K562 (cell line): ENCODE data around the gene CDC45. TPM values are rescaled to one million over a fixed set of nuclear protein-coding genes. Genes with fewer than 3 reads are reported as not detected.

Experiments
- ETV1 ChIP-seq: fragments of 450-650 bp; conservative IDR thresholded peaks from 2 replicates; pipeline ENCODE4 v1.6.1; 2016; ENCODE audit warnings: missing genetic modification characterization, control low read depth, low read depth, missing compliant biosample characterization
- NBN ChIP-seq: fragments of 450-650 bp; IDR thresholded peaks from 2 replicates; pipeline ENCODE4 v1.6.1; 2016; ENCODE audit warnings: low read depth, mild to moderate bottlenecking
- PURB ChIP-seq: sonication (generic); formaldehyde crosslinking; IDR thresholded peaks from 2 replicates; pipeline ENCODE4 v1.9.0; 2021; ENCODE audit warnings: low read depth, mild to moderate bottlenecking, missing genetic modification reagents
- RBBP5 ChIP-seq: fragments of 200-600 bp; sonication (generic); IDR thresholded peaks from 2 replicates; pipeline ENCODE4 v1.6.1; 2012; ENCODE audit warnings: borderline replicate concordance, mild to moderate bottlenecking, low read length, control low read depth, inconsistent platforms; ENCODE audit not compliant: insufficient read depth, poor library complexity, severe bottlenecking
- U2AF1 ChIP-seq: fragments of 200-400 bp; formaldehyde crosslinking; optimal IDR thresholded peaks from 2 replicates; pipeline ENCODE3; 2017; ENCODE audit warnings: mild to moderate bottlenecking, low read depth, low read length, moderate library complexity
- polyA plus RNA-seq, 8 experiments: library from polyadenylated mRNA; depleted of rRNA in 4 of 8; stranded (reverse) in 5 of 8; unstranded in 3 of 8; fragments of >200 nt; fragmentation: Nextera tagmentation in 2 of 8; fragmentation: Illumina TruSeq in 1 of 8; extraction: Ambion mirVana in 2 of 8; extraction: Trizol in 1 of 8; gene quantifications; 2 replicates each; pipeline versions ENCODE4 v1.2.1 to v1.2.3, GENCODE V29; 2011 to 2014; ENCODE audit warnings: inconsistent platforms in 1 of 8, missing spikeins in 1 of 8
- total RNA-seq, 7 experiments: library from RNA; depleted of rRNA in 6 of 7; stranded (reverse); fragments of >200 nt in 6 of 7; fragmentation: Illumina TruSeq in 2 of 7; extraction: Trizol in 2 of 7; gene quantifications; 2 replicates each; pipeline versions ENCODE4 v1.2.1 to v1.2.3, GENCODE V29; 2011 to 2021; ENCODE audit warnings: low replicate concordance in 1 of 7
- TF ChIP-seq, protein P1 (sequence below): sonication (generic); formaldehyde crosslinking; IDR thresholded peaks from 2 replicates; pipeline ENCODE4 v1.8.0; 2022; ENCODE audit warnings: mild to moderate bottlenecking, missing genetic modification reagents, borderline replicate concordance
- TF ChIP-seq, protein P2 (sequence below): fragments of 450-650 bp; IDR thresholded peaks from 2 replicates; pipeline ENCODE4 v1.6.1; 2016; ENCODE audit warnings: mild to moderate bottlenecking, moderate library complexity
- TF ChIP-seq, protein P3 (sequence below): fragments of 250-450 bp; sonication (Bioruptor Pico); IDR thresholded peaks from 2 replicates; pipeline ENCODE4 v1.8.0; 2022; ENCODE audit warnings: inconsistent platforms, mild to moderate bottlenecking, moderate library complexity, borderline replicate concordance
- TF ChIP-seq, protein P4 (sequence below): sonication (generic); formaldehyde crosslinking; IDR thresholded peaks from 2 replicates; pipeline ENCODE4 v1.8.1; 2023; ENCODE audit warnings: mild to moderate bottlenecking, missing genetic modification reagents

Gene CDC45
- total and polyA plus RNA-seq, 9 of the 15 experiments (the other 6 are each of a cell fraction or from before 2014, with no cell fraction given), result 251 to 580 (median 410) TPM

DNA sequence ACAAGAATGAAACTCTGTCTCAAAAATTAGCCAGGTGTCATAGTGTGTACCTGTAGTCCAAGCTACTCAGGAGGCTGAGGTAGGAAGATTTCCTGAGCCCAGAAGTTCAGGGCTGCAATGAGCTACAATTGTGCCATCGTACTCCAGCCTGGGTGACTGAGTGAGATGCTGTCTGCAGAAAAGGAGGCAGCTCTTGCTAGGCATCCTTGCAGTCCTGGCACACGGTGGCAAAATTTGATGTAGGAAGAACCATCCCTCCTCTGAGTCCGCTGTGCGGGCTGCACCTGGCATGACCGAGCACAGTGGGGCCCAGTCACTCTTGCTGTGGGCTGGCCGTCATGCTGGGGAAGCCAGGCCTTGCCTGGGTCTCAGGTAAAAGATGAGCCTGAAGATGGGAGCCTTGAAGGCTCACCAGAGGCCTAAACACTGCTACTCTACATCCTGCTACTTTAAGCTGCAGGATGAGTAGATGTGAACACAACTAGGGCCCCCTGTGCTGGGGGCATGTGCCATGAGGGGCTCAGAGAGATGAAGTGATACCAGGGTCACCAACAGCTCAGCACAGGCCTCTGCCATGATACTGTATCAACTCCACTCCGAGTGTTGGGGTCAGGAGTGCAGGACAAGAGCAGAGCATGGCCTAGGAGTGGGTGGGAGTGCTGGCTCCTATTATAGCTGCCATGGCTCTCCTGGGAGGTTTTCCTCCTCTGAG lies 18.6 kb downstream of the CDC45 start (continued):
- TF ChIP-seq, protein P1, sequence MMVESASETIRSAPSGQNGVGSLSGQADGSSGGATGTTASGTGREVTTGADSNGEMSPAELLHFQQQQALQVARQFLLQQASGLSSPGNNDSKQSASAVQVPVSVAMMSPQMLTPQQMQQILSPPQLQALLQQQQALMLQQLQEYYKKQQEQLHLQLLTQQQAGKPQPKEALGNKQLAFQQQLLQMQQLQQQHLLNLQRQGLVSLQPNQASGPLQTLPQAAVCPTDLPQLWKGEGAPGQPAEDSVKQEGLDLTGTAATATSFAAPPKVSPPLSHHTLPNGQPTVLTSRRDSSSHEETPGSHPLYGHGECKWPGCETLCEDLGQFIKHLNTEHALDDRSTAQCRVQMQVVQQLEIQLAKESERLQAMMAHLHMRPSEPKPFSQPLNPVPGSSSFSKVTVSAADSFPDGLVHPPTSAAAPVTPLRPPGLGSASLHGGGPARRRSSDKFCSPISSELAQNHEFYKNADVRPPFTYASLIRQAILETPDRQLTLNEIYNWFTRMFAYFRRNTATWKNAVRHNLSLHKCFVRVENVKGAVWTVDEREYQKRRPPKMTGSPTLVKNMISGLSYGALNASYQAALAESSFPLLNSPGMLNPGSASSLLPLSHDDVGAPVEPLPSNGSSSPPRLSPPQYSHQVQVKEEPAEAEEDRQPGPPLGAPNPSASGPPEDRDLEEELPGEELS (CRISPR knock-in tag), result no peak
- TF ChIP-seq, protein P2, sequence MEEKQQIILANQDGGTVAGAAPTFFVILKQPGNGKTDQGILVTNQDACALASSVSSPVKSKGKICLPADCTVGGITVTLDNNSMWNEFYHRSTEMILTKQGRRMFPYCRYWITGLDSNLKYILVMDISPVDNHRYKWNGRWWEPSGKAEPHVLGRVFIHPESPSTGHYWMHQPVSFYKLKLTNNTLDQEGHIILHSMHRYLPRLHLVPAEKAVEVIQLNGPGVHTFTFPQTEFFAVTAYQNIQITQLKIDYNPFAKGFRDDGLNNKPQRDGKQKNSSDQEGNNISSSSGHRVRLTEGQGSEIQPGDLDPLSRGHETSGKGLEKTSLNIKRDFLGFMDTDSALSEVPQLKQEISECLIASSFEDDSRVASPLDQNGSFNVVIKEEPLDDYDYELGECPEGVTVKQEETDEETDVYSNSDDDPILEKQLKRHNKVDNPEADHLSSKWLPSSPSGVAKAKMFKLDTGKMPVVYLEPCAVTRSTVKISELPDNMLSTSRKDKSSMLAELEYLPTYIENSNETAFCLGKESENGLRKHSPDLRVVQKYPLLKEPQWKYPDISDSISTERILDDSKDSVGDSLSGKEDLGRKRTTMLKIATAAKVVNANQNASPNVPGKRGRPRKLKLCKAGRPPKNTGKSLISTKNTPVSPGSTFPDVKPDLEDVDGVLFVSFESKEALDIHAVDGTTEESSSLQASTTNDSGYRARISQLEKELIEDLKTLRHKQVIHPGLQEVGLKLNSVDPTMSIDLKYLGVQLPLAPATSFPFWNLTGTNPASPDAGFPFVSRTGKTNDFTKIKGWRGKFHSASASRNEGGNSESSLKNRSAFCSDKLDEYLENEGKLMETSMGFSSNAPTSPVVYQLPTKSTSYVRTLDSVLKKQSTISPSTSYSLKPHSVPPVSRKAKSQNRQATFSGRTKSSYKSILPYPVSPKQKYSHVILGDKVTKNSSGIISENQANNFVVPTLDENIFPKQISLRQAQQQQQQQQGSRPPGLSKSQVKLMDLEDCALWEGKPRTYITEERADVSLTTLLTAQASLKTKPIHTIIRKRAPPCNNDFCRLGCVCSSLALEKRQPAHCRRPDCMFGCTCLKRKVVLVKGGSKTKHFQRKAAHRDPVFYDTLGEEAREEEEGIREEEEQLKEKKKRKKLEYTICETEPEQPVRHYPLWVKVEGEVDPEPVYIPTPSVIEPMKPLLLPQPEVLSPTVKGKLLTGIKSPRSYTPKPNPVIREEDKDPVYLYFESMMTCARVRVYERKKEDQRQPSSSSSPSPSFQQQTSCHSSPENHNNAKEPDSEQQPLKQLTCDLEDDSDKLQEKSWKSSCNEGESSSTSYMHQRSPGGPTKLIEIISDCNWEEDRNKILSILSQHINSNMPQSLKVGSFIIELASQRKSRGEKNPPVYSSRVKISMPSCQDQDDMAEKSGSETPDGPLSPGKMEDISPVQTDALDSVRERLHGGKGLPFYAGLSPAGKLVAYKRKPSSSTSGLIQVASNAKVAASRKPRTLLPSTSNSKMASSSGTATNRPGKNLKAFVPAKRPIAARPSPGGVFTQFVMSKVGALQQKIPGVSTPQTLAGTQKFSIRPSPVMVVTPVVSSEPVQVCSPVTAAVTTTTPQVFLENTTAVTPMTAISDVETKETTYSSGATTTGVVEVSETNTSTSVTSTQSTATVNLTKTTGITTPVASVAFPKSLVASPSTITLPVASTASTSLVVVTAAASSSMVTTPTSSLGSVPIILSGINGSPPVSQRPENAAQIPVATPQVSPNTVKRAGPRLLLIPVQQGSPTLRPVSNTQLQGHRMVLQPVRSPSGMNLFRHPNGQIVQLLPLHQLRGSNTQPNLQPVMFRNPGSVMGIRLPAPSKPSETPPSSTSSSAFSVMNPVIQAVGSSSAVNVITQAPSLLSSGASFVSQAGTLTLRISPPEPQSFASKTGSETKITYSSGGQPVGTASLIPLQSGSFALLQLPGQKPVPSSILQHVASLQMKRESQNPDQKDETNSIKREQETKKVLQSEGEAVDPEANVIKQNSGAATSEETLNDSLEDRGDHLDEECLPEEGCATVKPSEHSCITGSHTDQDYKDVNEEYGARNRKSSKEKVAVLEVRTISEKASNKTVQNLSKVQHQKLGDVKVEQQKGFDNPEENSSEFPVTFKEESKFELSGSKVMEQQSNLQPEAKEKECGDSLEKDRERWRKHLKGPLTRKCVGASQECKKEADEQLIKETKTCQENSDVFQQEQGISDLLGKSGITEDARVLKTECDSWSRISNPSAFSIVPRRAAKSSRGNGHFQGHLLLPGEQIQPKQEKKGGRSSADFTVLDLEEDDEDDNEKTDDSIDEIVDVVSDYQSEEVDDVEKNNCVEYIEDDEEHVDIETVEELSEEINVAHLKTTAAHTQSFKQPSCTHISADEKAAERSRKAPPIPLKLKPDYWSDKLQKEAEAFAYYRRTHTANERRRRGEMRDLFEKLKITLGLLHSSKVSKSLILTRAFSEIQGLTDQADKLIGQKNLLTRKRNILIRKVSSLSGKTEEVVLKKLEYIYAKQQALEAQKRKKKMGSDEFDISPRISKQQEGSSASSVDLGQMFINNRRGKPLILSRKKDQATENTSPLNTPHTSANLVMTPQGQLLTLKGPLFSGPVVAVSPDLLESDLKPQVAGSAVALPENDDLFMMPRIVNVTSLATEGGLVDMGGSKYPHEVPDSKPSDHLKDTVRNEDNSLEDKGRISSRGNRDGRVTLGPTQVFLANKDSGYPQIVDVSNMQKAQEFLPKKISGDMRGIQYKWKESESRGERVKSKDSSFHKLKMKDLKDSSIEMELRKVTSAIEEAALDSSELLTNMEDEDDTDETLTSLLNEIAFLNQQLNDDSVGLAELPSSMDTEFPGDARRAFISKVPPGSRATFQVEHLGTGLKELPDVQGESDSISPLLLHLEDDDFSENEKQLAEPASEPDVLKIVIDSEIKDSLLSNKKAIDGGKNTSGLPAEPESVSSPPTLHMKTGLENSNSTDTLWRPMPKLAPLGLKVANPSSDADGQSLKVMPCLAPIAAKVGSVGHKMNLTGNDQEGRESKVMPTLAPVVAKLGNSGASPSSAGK, result no peak
- TF ChIP-seq U2AF1 (no peak), PURB (CRISPR knock-in tag) (no peak), RBBP5 (peak; percentile 15), NBN (no peak), ETV1 (tag) (no peak)
- TF ChIP-seq, protein P3, sequence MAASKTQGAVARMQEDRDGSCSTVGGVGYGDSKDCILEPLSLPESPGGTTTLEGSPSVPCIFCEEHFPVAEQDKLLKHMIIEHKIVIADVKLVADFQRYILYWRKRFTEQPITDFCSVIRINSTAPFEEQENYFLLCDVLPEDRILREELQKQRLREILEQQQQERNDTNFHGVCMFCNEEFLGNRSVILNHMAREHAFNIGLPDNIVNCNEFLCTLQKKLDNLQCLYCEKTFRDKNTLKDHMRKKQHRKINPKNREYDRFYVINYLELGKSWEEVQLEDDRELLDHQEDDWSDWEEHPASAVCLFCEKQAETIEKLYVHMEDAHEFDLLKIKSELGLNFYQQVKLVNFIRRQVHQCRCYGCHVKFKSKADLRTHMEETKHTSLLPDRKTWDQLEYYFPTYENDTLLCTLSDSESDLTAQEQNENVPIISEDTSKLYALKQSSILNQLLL (CRISPR knock-in tag), result no peak
- TF ChIP-seq, protein P4, sequence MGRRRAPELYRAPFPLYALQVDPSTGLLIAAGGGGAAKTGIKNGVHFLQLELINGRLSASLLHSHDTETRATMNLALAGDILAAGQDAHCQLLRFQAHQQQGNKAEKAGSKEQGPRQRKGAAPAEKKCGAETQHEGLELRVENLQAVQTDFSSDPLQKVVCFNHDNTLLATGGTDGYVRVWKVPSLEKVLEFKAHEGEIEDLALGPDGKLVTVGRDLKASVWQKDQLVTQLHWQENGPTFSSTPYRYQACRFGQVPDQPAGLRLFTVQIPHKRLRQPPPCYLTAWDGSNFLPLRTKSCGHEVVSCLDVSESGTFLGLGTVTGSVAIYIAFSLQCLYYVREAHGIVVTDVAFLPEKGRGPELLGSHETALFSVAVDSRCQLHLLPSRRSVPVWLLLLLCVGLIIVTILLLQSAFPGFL (CRISPR knock-in tag), result no peak
